ENCODE measurements around the gene SOAT2.

The SOAT2 gene

DNA sequence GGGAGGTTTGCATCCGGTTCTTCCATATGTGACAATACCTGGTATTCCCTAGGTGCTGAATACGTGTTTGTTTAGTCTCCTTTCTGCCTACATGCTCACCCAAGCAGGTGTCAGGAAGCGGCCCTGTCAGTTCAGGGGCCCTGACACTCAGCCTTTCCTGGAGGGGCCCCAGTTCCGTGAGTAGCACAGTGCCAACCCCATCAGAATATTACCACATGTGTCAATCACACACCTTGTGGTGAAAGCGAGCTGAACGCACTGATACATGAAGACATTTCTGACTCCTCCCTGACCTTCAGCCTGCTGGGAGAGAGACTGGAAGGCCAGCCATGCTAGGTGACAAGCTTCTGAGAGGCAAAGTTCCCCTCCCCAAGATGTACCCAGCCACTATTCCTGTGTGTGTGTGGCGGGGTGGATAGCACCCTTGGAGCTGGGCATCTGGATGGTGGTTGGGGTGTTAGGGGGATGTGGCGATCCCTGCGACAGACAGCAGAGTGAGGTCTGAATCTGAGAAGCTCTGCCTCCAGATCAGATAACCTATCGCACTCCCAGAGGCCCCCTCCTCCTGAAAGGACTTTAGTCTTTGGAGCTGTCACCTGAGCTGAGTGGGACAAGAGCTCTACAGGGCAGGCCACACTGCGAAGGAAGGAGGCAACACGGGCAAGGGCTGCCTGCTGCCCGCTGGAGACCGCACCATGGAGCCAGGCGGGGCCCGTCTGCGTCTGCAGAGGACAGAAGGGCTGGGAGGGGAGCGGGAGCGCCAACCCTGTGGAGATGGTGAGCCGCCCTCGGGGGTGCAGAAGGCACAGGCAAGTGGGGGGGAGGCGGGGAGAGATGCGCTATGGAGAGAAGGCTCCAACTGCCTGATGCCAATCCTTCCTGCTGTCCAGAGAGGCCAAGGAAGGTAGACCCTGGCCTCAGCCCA, at the start of gene SOAT2:
TSS of gene SOAT2 (plus strand) at position 604 of the 925 bp plus-strand sequence. CDS start at position 696, 92 bp downstream.
- DNase-seq, result no peak

- peak; percentile 96 for DNase-seq
Measured at GRCh38 chr12:53054112-53054878, 49.0 kb upstream of the SOAT2 start.

GRCh38 chr12:53055471-53056266, 47.6 kb upstream of the SOAT2 start:
- no peak for DNase-seq

DNA sequence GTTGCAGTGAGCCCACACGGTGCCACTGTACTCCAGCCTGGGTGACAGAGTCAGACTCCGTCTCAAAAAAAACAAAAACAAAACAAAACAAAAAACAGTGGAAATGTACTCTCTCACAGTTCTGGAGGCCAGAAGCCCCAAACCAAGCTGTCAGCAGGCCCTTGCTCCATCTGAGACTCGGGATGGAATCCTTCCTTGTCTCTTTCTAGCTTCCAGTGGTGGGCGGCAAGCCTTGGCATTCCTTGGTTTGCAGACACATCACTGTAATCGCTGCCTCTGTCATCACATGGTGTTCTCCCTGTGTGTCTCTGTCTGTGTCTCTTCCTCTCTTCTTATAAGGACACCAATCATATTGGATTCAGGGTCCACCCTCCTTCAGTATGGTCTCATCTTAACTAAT, 47.0 kb upstream of the SOAT2 start:
- DNase-seq, result no peak

DNA sequence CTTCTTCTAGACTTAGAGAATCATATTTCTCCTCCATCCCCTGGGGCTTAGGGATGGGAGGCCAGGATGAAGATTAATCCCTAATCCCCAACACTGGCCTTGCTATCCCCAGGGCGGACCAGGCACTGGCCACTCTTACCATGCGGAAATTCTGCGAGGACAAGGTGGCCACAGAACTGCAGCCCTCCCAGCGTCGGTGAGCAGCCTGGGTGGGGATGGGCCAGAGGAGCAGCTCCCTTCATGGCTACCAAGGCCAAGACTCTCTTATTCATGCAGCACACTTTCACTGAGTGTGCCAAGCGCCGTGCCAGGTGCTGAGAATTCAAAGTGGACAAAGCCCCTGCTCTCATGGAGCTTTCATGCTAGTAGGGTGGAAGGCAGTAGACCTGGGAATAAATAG, 46.4 kb upstream of the SOAT2 start:
- no peak for DNase-seq

- DNase-seq, result no peak
Measured at GRCh38 chr12:53057816-53058500, 45.3 kb upstream of the SOAT2 start.

DNA sequence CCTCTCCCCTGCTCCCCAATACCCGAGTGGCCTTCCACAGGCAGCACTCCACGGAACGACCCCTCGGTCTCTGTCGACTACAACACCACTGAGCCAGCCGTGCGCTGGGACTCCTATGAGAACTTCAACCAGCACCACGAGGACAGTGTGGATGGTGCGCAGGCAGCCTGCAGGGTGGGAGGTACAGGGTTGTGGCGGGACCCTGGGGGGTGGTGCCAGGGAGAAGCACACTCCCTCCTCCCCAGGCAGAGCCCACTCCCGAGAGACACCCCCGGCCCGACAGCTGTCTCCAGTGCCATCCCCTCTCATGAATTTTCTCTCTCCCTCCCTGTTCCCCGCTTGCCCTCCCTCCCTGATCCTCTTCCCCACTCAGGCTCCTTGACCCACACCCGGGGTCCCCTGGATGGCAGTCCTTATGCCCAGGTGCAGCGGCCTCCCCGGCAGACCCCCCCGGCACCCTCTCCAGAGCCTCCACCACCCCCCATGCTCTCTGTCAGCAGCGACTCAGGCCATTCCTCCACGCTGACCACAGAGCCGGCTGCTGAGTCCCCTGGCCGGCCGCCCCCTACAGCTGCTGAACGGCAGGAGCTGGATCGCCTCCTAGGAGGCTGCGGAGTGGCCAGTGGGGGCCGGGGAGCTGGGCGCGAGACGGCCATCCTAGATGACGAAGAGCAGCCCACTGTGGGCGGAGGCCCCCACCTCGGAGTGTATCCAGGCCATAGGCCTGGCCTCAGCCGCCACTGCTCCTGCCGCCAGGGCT, 44.4 kb upstream of the SOAT2 start:
- DNase-seq, result no peak

- DNase-seq, result no peak
Measured at GRCh38 chr12:53059434-53060063, 43.7 kb upstream of the SOAT2 start.

- no peak for DNase-seq
Measured at GRCh38 chr12:53060064-53060720, 43.1 kb upstream of the SOAT2 start.

DNA sequence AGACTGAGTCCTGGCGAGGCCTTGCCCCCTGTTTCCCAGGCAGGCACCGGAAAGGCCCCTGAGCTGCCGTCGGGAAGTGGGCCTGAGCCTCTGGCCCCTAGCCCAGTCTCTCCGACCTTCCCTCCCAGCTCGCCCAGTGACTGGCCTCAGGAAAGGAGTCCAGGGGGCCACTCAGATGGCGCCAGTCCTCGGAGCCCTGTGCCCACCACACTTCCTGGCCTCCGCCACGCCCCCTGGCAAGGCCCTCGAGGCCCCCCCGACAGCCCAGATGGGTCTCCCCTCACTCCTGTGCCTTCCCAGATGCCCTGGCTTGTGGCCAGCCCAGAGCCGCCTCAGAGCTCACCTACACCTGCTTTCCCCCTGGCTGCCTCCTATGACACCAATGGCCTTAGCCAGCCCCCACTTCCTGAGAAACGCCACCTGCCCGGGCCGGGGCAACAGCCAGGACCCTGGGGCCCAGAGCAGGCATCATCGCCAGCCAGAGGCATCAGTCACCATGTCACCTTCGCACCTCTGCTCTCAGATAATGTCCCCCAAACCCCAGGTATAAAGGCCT, 42.5 kb upstream of the SOAT2 start:
- no peak for DNase-seq

- DNase-seq, result no peak
Measured at GRCh38 chr12:53061404-53062010, 41.8 kb upstream of the SOAT2 start.

GRCh38 chr12:53062011-53062961, 41.0 kb upstream of the SOAT2 start:
- DNase-seq, result no peak

GRCh38 chr12:53062977-53063707, 40.1 kb upstream of the SOAT2 start:
- no peak for DNase-seq

DNA sequence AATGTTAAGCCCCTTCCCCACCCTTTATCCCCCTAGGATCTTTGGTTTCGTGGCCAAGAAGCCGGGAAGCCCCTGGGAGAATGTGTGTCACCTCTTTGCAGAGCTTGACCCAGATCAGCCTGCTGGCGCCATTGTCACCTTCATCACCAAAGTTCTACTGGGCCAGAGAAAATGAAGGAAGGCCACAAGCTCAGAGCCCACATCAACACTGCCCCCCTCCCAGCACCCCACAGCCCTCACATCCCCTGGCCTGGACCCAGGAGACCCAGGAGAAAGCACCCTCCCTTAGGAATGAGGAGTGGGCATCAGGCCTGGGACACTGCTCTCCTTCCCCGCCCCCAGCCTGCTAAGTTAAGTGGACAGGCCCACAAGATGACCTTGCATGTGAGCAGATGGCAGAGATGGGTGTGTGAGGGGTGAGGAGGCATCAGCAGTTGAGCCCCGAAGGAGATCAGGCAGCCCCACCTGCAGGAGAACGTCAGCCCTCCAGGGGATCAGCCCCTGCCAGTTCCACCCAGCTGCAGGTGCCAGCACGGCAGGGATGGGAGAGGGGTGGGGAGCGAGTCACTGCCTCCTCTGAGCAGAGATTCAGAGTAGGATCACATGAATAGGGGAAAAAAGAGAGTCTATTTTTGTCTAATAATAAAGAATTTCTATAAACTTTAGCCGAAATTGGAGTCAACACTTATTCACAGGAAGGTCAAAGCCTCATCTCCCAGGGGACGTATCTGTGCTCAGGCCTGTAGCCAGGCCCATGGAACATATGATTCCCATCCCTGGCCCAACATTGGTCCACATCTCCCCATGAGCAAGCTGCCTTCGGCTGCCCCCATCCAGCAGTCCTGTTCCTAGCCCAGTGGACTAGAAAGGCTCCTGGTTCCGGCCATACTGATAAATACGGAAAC, 39.3 kb upstream of the SOAT2 start:
- DNase-seq, result no peak

- DNase-seq, result no peak
Measured at GRCh38 chr12:53064613-53065436, 38.5 kb upstream of the SOAT2 start.

DNA sequence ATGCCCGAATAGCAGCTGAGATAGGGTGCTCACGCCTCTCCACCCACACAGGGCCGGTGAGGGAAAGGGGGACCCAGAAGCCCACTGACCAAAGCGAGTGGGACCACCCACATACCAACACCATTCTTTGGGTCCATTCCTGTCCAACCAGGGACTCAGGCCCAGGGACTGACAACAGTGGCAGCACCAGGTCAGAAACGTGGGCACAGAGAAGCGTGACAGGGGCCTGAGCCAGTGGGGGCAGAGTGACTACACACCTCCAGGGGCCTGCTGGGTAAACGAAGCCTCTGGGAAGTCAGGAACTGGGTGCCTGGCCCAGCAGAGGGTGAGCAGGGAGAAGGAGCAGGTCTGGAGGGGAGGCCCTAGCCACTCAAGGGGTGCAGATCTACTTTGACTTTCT, 37.8 kb upstream of the SOAT2 start:
- no peak for DNase-seq

All from hematopoietic multipotent progenitor cell treated with erythropoietin and hydrocortisone succinate and interleukin-3 and kit ligand, for 4 days (in vitro differentiated cells).